ENCODE results near the gene SLC44A1.

The SLC44A1 gene

GRCh38 chr9:105281272-105281671, 36.8 kb downstream of the SLC44A1 start:
- TF ChIP-seq EZH2 (IDR thresholded peaks at IDR 0.05; ENCODE audit: borderline replicate concordance, low read length) (no peak), CTCF (IDR thresholded peaks at IDR 0.05; ENCODE audit: low read length) (no peak)
- peaks cover 7% of the 10 kb centered on the region for H3K4me1 ChIP-seq (ENCODE audit: insufficient read depth, low read length, severe bottlenecking)
- no peak overlapping the region for H2AFZ ChIP-seq (ENCODE audit: low read length)
- no peaks in the 10 kb centered on the region for H3K9me3 ChIP-seq (ENCODE audit: low read length)
- H3K36me3 ChIP-seq (ENCODE audit: insufficient read depth, low read length), result no peaks in the 10 kb centered on the region
- no peak overlapping the region for H3K9ac ChIP-seq (ENCODE audit: low read length)
- H3K9me2 ChIP-seq (ENCODE audit: low read depth, low read length), result no peaks in the 10 kb centered on the region
- H3K79me2 ChIP-seq (ENCODE audit: insufficient read depth, low read length), result peaks cover 40% of the 10 kb centered on the region
- H3K4me3 ChIP-seq (ENCODE audit: low read depth, low read length, poor library complexity, severe bottlenecking), result no peak overlapping the region
- H3K27me3 ChIP-seq (ENCODE audit: insufficient read depth, low read length), result no peaks in the 10 kb centered on the region
- no peak overlapping the region for H3K27ac ChIP-seq (ENCODE audit: low read depth, low read length, poor library complexity, severe bottlenecking)
- no peak overlapping the region for H3K4me2 ChIP-seq (ENCODE audit: low read length)
- no peaks in the 10 kb centered on the region for H4K20me1 ChIP-seq (ENCODE audit: insufficient read depth, low read length)
- no peaks in the 10 kb centered on the region for H3F3A ChIP-seq (ENCODE audit: insufficient read depth, low read length)

DNA sequence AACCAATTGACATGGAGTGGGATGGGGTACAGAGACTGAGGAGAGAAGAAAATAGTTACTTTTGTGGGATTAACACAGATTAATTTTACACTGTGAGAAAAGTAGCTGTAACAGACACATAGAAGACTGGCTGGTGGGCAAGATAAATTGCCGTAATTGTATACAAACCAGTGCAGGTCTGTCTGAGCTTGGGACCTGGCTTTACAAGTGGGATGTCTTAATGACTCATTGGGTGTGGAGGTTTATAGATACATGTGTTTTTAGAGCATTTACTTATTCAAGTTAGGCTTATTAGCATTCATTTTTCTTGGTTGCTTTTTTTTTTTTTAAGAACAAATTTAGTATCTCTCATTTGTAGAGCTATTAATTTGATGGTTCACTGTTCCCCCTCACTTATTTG, 37.5 kb downstream of the SLC44A1 start:
- no peak overlapping the region for H3K4me3 ChIP-seq (ENCODE audit: low read depth, low read length, poor library complexity, severe bottlenecking)
- no peak overlapping the region for H3K9ac ChIP-seq (ENCODE audit: low read length)
- H3K27ac ChIP-seq (ENCODE audit: low read depth, low read length, poor library complexity, severe bottlenecking), result no peak overlapping the region
- H3K36me3 ChIP-seq (ENCODE audit: insufficient read depth, low read length), result no peaks in the 10 kb centered on the region
- H3K27me3 ChIP-seq (ENCODE audit: insufficient read depth, low read length), result no peaks in the 10 kb centered on the region
- H3K4me2 ChIP-seq (ENCODE audit: low read length), result no peak overlapping the region
- H3K9me2 ChIP-seq (ENCODE audit: low read depth, low read length), result no peaks in the 10 kb centered on the region
- TF ChIP-seq EZH2 (IDR thresholded peaks at IDR 0.05; ENCODE audit: borderline replicate concordance, low read length) (no peak), CTCF (IDR thresholded peaks at IDR 0.05; ENCODE audit: low read length) (no peak)
- no peaks in the 10 kb centered on the region for H4K20me1 ChIP-seq (ENCODE audit: insufficient read depth, low read length)
- no peaks in the 10 kb centered on the region for H3K9me3 ChIP-seq (ENCODE audit: low read length)
- no peak overlapping the region for H2AFZ ChIP-seq (ENCODE audit: low read length)
- H3F3A ChIP-seq (ENCODE audit: insufficient read depth, low read length), result no peaks in the 10 kb centered on the region
- H3K79me2 ChIP-seq (ENCODE audit: insufficient read depth, low read length), result peaks cover 41% of the 10 kb centered on the region
- H3K4me1 ChIP-seq (ENCODE audit: insufficient read depth, low read length, severe bottlenecking), result peaks cover 7% of the 10 kb centered on the region

DNA sequence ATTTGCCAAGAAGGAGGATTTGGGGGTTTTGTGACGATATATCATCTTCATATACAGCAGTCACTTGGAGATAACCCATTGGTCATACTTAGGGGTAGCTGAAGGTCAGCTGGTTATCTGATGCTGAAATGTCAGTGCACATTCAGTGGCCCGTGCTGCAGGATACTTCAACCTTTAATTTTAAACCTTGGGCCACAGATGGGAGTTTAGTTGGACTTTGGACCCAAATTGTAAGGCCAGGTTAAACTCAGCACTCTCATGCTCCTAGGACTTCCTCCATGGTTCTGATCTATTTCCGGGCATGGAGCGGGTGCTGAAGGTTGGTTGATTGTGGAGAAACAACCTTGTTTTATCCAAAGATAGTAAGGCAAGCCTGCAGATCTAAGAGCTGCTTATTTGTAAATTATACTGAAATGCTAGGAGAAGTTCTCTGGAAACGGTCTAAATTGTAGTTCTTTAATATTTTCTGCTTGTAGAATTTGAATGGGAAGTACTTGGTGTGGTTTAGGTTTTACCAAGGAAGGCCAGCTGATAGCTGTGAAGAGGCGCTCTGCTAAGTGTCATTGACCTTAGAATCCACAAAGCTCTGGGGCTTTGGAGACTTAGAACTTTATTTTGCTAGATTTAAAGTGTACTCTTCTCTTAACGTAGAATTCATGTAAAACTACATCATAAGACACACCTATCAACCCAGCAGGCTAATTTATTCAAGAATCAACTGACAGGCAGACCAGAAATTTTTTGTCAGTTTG, 38.6 kb downstream of the SLC44A1 start:
- no peaks in the 10 kb centered on the region for H3K36me3 ChIP-seq (ENCODE audit: insufficient read depth, low read length)
- H3K9me2 ChIP-seq (ENCODE audit: low read depth, low read length), result no peaks in the 10 kb centered on the region
- H2AFZ ChIP-seq (ENCODE audit: low read length), result no peak overlapping the region
- H4K20me1 ChIP-seq (ENCODE audit: insufficient read depth, low read length), result no peaks in the 10 kb centered on the region
- no peak overlapping the region for H3K4me3 ChIP-seq (ENCODE audit: low read depth, low read length, poor library complexity, severe bottlenecking)
- peaks cover 7% of the 10 kb centered on the region for H3K4me1 ChIP-seq (ENCODE audit: insufficient read depth, low read length, severe bottlenecking)
- no peak overlapping the region for H3K4me2 ChIP-seq (ENCODE audit: low read length)
- H3K9me3 ChIP-seq (ENCODE audit: low read length), result no peaks in the 10 kb centered on the region
- no peak overlapping the region for H3K9ac ChIP-seq (ENCODE audit: low read length)
- no peak overlapping the region for H3K27ac ChIP-seq (ENCODE audit: low read depth, low read length, poor library complexity, severe bottlenecking)
- peaks cover 51% of the 10 kb centered on the region for H3K79me2 ChIP-seq (ENCODE audit: insufficient read depth, low read length)
- H3K27me3 ChIP-seq (ENCODE audit: insufficient read depth, low read length), result no peaks in the 10 kb centered on the region
- H3F3A ChIP-seq (ENCODE audit: insufficient read depth, low read length), result no peaks in the 10 kb centered on the region
- TF ChIP-seq EZH2 (IDR thresholded peaks at IDR 0.05; ENCODE audit: borderline replicate concordance, low read length) (no peak), CTCF (IDR thresholded peaks at IDR 0.05; ENCODE audit: low read length) (no peak)

Data from OCI-LY1 (cell line).